SK-MEL-5 (cell line): ENCODE results near the gene SFXN1. TPM values are rescaled to one million over a fixed set of nuclear protein-coding genes. Genes with fewer than 3 reads are reported as not detected.

ENCODE experiments used
- total RNA-seq: library from RNA; depleted of rRNA; stranded (reverse); fragments of >200 nt; shearing (Covaris generic); gene quantifications from 2 replicates; pipeline ENCODE4 v1.2.3, GENCODE V29; 2014; rRNA removed

The SFXN1 gene
- total RNA-seq, 1 experiment from 2014 or later = 104 TPM

Other genes starting within 250 kb of the SFXN1 start
- gene DRD1, start 34.4 kb upstream of the SFXN1 start, total RNA-seq = not detected in 2 replicates
- 0.55 and 0.90 TPM in 2 replicates for gene HRH2, start 179.5 kb downstream of the SFXN1 start, total RNA-seq